ENCODE measurements around the gene NTN1.
"Not testable (repeated sequence)": the region's sequence is repeated elsewhere in the genome, so short reads cannot be mapped to it uniquely, and the experiment has no call there.

The NTN1 gene

GRCh38 chr17:9244066-9245052 lies 223.0 kb downstream of the NTN1 start:
- Histone ChIP-seq H3K27me3 (ENCODE audit: insufficient read depth, low read length) (peaks cover 4% of the 10 kb centered on the region), H3K27ac (ENCODE audit: low read depth, low read length) (no peak overlapping the region), H3K4me3 (ENCODE audit: low read length) (no peak overlapping the region), H3K9ac (ENCODE audit: low read depth, low read length) (no peak overlapping the region), H3K4me1 (ENCODE audit: insufficient read depth, low read length) (peaks cover 15% of the 10 kb centered on the region; the same call in 1 of the 2 replicates), H3K9me3 (ENCODE audit: insufficient read depth, low read depth, low read length) (no peaks in the 10 kb centered on the region), H3K36me3 (ENCODE audit: insufficient read depth, low read length) (no peaks in the 10 kb centered on the region)
- 88% methylated on average over 21 of the region's 21 CpGs for WGBS

GRCh38 chr17:9247401-9247938 lies 226.2 kb downstream of the NTN1 start:
- H3K4me1 ChIP-seq (ENCODE audit: insufficient read depth, low read length): peaks cover 5% of the 10 kb centered on the region; the same call in 1 of the 2 replicates
- no peak overlapping the region for H3K4me3 ChIP-seq (ENCODE audit: low read length)
- no peaks in the 10 kb centered on the region for H3K27me3 ChIP-seq (ENCODE audit: insufficient read depth, low read length)
- no peak overlapping the region for H3K27ac ChIP-seq (ENCODE audit: low read depth, low read length)
- no peaks in the 10 kb centered on the region for H3K36me3 ChIP-seq (ENCODE audit: insufficient read depth, low read length)
- WGBS: 96% methylated on average over 21 of the region's 21 CpGs
- H3K9me3 ChIP-seq (ENCODE audit: insufficient read depth, low read depth, low read length): no peaks in the 10 kb centered on the region
- no peak overlapping the region for H3K9ac ChIP-seq (ENCODE audit: low read depth, low read length)

GRCh38 chr17:9249245-9249953 lies 228.1 kb downstream of the NTN1 start:
- peaks cover 5% of the 10 kb centered on the region; the same call in 1 of the 2 replicates for H3K4me1 ChIP-seq (ENCODE audit: insufficient read depth, low read length)
- H3K27ac ChIP-seq (ENCODE audit: low read depth, low read length): no peak overlapping the region
- no peaks in the 10 kb centered on the region for H3K36me3 ChIP-seq (ENCODE audit: insufficient read depth, low read length)
- H3K9ac ChIP-seq (ENCODE audit: low read depth, low read length): no peak overlapping the region
- WGBS: 91% methylated on average over 21 of the region's 21 CpGs
- H3K27me3 ChIP-seq (ENCODE audit: insufficient read depth, low read length): no peaks in the 10 kb centered on the region
- H3K9me3 ChIP-seq (ENCODE audit: insufficient read depth, low read depth, low read length): no peaks in the 10 kb centered on the region
- H3K4me3 ChIP-seq (ENCODE audit: low read length): no peak overlapping the region

- Histone ChIP-seq H3K9ac (ENCODE audit: low read depth, low read length) (no peak overlapping the region), H3K36me3 (ENCODE audit: insufficient read depth, low read length) (no peaks in the 10 kb centered on the region), H3K4me1 (ENCODE audit: insufficient read depth, low read length) (no peaks in the 10 kb centered on the region), H3K9me3 (ENCODE audit: insufficient read depth, low read depth, low read length) (no peaks in the 10 kb centered on the region), H3K27me3 (ENCODE audit: insufficient read depth, low read length) (no peaks in the 10 kb centered on the region), H3K27ac (ENCODE audit: low read depth, low read length) (no peak overlapping the region), H3K4me3 (ENCODE audit: low read length) (no peak overlapping the region)
- 82% methylated on average over 12 of the region's 12 CpGs for WGBS
Observed at GRCh38 chr17:9251273-9251672, 230.0 kb downstream of the NTN1 start.

GRCh38 chr17:9253308-9253707 lies 232.0 kb downstream of the NTN1 start:
- Histone ChIP-seq H3K27me3 (ENCODE audit: insufficient read depth, low read length) (no peaks in the 10 kb centered on the region), H3K27ac (ENCODE audit: low read depth, low read length) (no peak overlapping the region), H3K9ac (ENCODE audit: low read depth, low read length) (no peak overlapping the region), H3K36me3 (ENCODE audit: insufficient read depth, low read length) (no peaks in the 10 kb centered on the region), H3K4me3 (ENCODE audit: low read length) (no peak overlapping the region), H3K4me1 (ENCODE audit: insufficient read depth, low read length) (peaks cover 13% of the 10 kb centered on the region), H3K9me3 (ENCODE audit: insufficient read depth, low read depth, low read length) (no peaks in the 10 kb centered on the region)
- 97% methylated on average over 3 of the region's 3 CpGs for WGBS

- WGBS: 48% methylated on average over 2 of the region's 2 CpGs
- Histone ChIP-seq H3K36me3 (ENCODE audit: insufficient read depth, low read length) (no peaks in the 10 kb centered on the region), H3K27ac (ENCODE audit: low read depth, low read length) (no peak overlapping the region), H3K9me3 (ENCODE audit: insufficient read depth, low read depth, low read length) (no peaks in the 10 kb centered on the region), H3K27me3 (ENCODE audit: insufficient read depth, low read length) (no peaks in the 10 kb centered on the region), H3K4me3 (ENCODE audit: low read length) (no peak overlapping the region), H3K4me1 (ENCODE audit: insufficient read depth, low read length) (peaks cover 24% of the 10 kb centered on the region), H3K9ac (ENCODE audit: low read depth, low read length) (no peak overlapping the region)
Observed at GRCh38 chr17:9254841-9255240, 233.5 kb downstream of the NTN1 start.

GRCh38 chr17:9255833-9256232 lies 234.5 kb downstream of the NTN1 start:
- Histone ChIP-seq H3K36me3 (ENCODE audit: insufficient read depth, low read length) (no peaks in the 10 kb centered on the region), H3K9me3 (ENCODE audit: insufficient read depth, low read depth, low read length) (no peaks in the 10 kb centered on the region), H3K27me3 (ENCODE audit: insufficient read depth, low read length) (no peaks in the 10 kb centered on the region), H3K4me3 (ENCODE audit: low read length) (no peak overlapping the region), H3K9ac (ENCODE audit: low read depth, low read length) (no peak overlapping the region), H3K27ac (ENCODE audit: low read depth, low read length) (no peak overlapping the region), H3K4me1 (ENCODE audit: insufficient read depth, low read length) (peaks cover 24% of the 10 kb centered on the region)
- 78% methylated on average over 6 of the region's 6 CpGs for WGBS

- peaks cover 25% of the 10 kb centered on the region for H3K4me1 ChIP-seq (ENCODE audit: insufficient read depth, low read length)
- no peaks in the 10 kb centered on the region for H3K9me3 ChIP-seq (ENCODE audit: insufficient read depth, low read depth, low read length)
- no peak overlapping the region for H3K9ac ChIP-seq (ENCODE audit: low read depth, low read length)
- 93% methylated on average over 6 of the region's 6 CpGs for WGBS
- no peaks in the 10 kb centered on the region for H3K36me3 ChIP-seq (ENCODE audit: insufficient read depth, low read length)
- no peaks in the 10 kb centered on the region for H3K27me3 ChIP-seq (ENCODE audit: insufficient read depth, low read length)
- H3K4me3 ChIP-seq (ENCODE audit: low read length): no peak overlapping the region
- no peak overlapping the region for H3K27ac ChIP-seq (ENCODE audit: low read depth, low read length)
Observed at GRCh38 chr17:9256361-9256750, 235.0 kb downstream of the NTN1 start.

- peaks cover 26% of the 10 kb centered on the region for H3K4me1 ChIP-seq (ENCODE audit: insufficient read depth, low read length)
- no peaks in the 10 kb centered on the region for H3K36me3 ChIP-seq (ENCODE audit: insufficient read depth, low read length)
- H3K27me3 ChIP-seq (ENCODE audit: insufficient read depth, low read length): no peaks in the 10 kb centered on the region
- H3K9me3 ChIP-seq (ENCODE audit: insufficient read depth, low read depth, low read length): no peaks in the 10 kb centered on the region
- no peak overlapping the region for H3K4me3 ChIP-seq (ENCODE audit: low read length)
- WGBS: 85% methylated on average over 19 of the region's 19 CpGs
- no peak overlapping the region for H3K27ac ChIP-seq (ENCODE audit: low read depth, low read length)
- no peak overlapping the region for H3K9ac ChIP-seq (ENCODE audit: low read depth, low read length)
Observed at GRCh38 chr17:9256751-9257629, 235.7 kb downstream of the NTN1 start.

GRCh38 chr17:9257630-9257965 lies 236.3 kb downstream of the NTN1 start:
- not testable (repeated sequence) for H3K9me3 ChIP-seq (ENCODE audit: insufficient read depth, low read depth, low read length); H3K36me3 ChIP-seq (ENCODE audit: insufficient read depth, low read length); H3K27me3 ChIP-seq (ENCODE audit: insufficient read depth, low read length); H3K9ac ChIP-seq (ENCODE audit: low read depth, low read length); H3K4me3 ChIP-seq (ENCODE audit: low read length); H3K27ac ChIP-seq (ENCODE audit: low read depth, low read length)
- peaks cover 26% of the 10 kb centered on the region for H3K4me1 ChIP-seq (ENCODE audit: insufficient read depth, low read length)
- 93% methylated on average over 9 of the region's 9 CpGs for WGBS

Measured in HUES64 (cell line).